Measurements from ENCODE around the gene NBPF11.

DNA sequence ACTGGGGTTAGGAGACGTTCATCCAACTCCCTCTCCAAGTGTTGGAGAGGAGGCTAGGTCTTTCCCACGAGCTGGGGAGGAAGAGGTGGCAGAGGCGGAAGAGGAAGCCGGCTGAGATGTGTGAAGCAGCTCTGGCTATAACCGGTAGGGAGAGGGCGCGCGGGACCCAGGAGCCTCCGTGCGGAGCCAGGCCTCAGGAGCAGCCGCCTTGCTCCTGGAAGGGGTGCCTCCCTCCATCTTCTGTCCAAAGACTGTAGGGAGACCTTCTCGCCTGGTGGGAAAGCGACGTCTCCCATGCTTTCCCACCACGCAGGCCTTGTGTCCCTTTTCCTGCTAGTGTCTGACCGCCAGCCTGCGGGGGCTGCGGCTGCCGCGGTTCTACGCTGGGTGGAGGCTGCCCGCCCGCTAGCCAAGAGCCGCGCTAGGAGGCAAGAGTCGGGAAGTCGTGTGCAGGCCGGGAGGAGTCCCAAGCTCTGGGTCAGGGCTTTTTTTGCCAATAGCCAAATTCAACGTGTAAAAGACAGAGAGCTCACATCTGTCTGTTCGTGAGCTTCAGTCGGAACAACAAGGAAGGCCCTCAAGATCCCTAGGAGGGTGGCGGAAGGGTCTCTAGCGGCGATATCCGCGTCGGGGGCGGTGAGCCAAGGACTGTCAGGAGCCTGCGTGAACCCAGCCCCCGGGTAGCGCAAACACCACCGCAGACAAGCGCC, 8.4 kb upstream of the NBPF11 start:
- TF ChIP-seq, protein P1, sequence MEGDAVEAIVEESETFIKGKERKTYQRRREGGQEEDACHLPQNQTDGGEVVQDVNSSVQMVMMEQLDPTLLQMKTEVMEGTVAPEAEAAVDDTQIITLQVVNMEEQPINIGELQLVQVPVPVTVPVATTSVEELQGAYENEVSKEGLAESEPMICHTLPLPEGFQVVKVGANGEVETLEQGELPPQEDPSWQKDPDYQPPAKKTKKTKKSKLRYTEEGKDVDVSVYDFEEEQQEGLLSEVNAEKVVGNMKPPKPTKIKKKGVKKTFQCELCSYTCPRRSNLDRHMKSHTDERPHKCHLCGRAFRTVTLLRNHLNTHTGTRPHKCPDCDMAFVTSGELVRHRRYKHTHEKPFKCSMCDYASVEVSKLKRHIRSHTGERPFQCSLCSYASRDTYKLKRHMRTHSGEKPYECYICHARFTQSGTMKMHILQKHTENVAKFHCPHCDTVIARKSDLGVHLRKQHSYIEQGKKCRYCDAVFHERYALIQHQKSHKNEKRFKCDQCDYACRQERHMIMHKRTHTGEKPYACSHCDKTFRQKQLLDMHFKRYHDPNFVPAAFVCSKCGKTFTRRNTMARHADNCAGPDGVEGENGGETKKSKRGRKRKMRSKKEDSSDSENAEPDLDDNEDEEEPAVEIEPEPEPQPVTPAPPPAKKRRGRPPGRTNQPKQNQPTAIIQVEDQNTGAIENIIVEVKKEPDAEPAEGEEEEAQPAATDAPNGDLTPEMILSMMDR (IDR thresholded peaks at IDR 0.05; ENCODE audit: insufficient read depth, low read depth, low read length) = no peak
- peak; percentile 84 for TF ChIP-seq EZH2 (IDR thresholded peaks at IDR 0.05; ENCODE audit: insufficient read depth, low read length)
